Common myeloid progenitor, CD34-positive (primary cell): ENCODE results near the gene MVB12B.

ENCODE experiments used
- CTCF ChIA-PET: fragments of 350-600 bp; sonication (Branson Sonifier 250); formaldehyde crosslinking; loops from one replicate; lab custom pipeline; 2021; ENCODE audit warnings: antibody characterized with exemption; lab: Charles Lee
- POLR2A ChIA-PET: fragments of 350-600 bp; sonication (Branson Sonifier 250); formaldehyde crosslinking; loops from one replicate; lab custom pipeline; 2021; ENCODE audit warnings: antibody characterized with exemption; lab: Charles Lee
- DNase-seq, 3 donors: peaks; one replicate each; pipeline versions ENCODE4 v3.0.0 to v3.0.0-alpha.2; 2013
- H3K27ac ChIP-seq, 2 experiments: 1 replicate in 1 of 2; 2 replicates in 1 of 2; pipeline ENCODE4 v1.7.0; 2013; ENCODE audit warnings: inconsistent platforms in 2 of 2, low read length in 2 of 2, mild to moderate bottlenecking in 2 of 2, low read depth in 1 of 2, moderate library complexity in 1 of 2; ENCODE audit not compliant: severe bottlenecking in 2 of 2, insufficient read depth in 1 of 2, poor library complexity in 1 of 2
- H3K27me3 ChIP-seq, 5 experiments: replicated peaks in 2 of 5; 1 replicate in 3 of 5; 2 replicates in 2 of 5; pipeline versions ENCODE4 v1.6.1 to v1.7.0; 2013; ENCODE audit warnings: low read length in 4 of 5, mild to moderate bottlenecking in 2 of 5, moderate library complexity in 2 of 5, inconsistent platforms in 1 of 5; ENCODE audit not compliant: insufficient read depth in 5 of 5, control insufficient read depth in 4 of 5
- H3K36me3 ChIP-seq, 4 experiments: 1 replicate in 2 of 4; 2 replicates in 2 of 4; pipeline versions ENCODE4 v1.6.1 to v1.7.0; 2013; ENCODE audit warnings: low read length in 3 of 4, control low read depth in 1 of 4, mild to moderate bottlenecking in 1 of 4; ENCODE audit not compliant: control insufficient read depth in 4 of 4, insufficient read depth in 4 of 4
- H3K4me1 ChIP-seq, 4 experiments: 1 replicate in 3 of 4; 2 replicates in 1 of 4; pipeline versions ENCODE4 v1.6.1 to v1.7.1; 2013; ENCODE audit warnings: low read length in 3 of 4, mild to moderate bottlenecking in 3 of 4, control low read depth in 1 of 4, inconsistent platforms in 1 of 4, moderate library complexity in 1 of 4; ENCODE audit not compliant: control insufficient read depth in 4 of 4, insufficient read depth in 4 of 4; ENCODE audit errors: control extremely low read depth in 1 of 4
- H3K4me3 ChIP-seq, 7 experiments: 1 replicate in 4 of 7; 2 replicates in 3 of 7; pipeline versions ENCODE4 v1.5.1 to v1.7.0; 2013; ENCODE audit warnings: mild to moderate bottlenecking in 7 of 7, low read length in 6 of 7, moderate library complexity in 6 of 7, inconsistent platforms in 2 of 7, low read depth in 2 of 7, control low read depth in 1 of 7; ENCODE audit not compliant: insufficient read depth in 4 of 7, control insufficient read depth in 1 of 7; ENCODE audit errors: extremely low read depth in 1 of 7
- H3K9me3 ChIP-seq, 5 experiments: 1 replicate in 4 of 5; 2 replicates in 1 of 5; pipeline versions ENCODE4 v1.6.1 to v1.7.1; 2013; ENCODE audit warnings: low read length in 4 of 5, mild to moderate bottlenecking in 2 of 5, inconsistent platforms in 1 of 5, low read depth in 1 of 5, moderate library complexity in 1 of 5; ENCODE audit not compliant: control insufficient read depth in 4 of 5, insufficient read depth in 2 of 5; ENCODE audit errors: control extremely low read depth in 1 of 5
- WGBS: methylation state at CpG from one replicate; pipeline ENCODE4 v1.1.5; 2013; ENCODE audit not compliant: insufficient coverage; 5-methylcytosine and 5-hydroxymethylcytosine counted together

The MVB12B gene

GRCh38 chr9:126320158-126320922 lies 6.3 kb upstream of the MVB12B start:
- DNase-seq: peak in 2 of 3 donors; percentile 29
- POLR2A ChIA-PET: no interaction called here
- H3K36me3 ChIP-seq: no peaks in the 10 kb centered on the region

DNA sequence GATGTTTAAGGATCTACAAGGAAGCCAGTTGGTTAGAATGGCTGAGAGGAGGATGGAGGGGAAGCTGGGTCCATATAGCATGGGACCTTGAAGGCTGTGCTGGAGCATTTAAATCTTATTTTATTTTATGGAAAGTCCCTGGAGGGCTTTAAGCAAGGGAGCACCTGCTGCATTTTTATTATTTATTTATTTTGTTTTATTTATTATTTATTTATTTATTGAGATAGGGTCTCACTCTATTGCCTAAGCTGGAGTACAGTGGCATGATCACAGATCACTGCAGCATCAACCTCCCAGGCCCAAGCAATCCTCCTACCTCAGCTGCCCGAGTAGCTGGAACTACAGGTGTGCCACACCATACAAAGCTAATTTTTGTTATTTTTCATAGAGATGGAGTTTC lies 4.9 kb upstream of the MVB12B start:
- H3K27me3 ChIP-seq: no peaks in the 10 kb centered on the region
- DNase-seq: no peak
- ChIA-PET POLR2A (no interaction called here), CTCF (interaction anchor here (1.0 to 11.1 kb wide), 8 partner anchors 10 to 170 kb away, joined by 3 to 230 read pairs (median 4); no protein-coding TSS in a partner anchor)
- WGBS: no CpG with 5 or more reads among the region's 1 CpG
- no peak overlapping the region for H3K4me3 ChIP-seq
- no peak overlapping the region for H3K27ac ChIP-seq
- no peaks in the 10 kb centered on the region for H3K36me3 ChIP-seq
- H3K4me1 ChIP-seq: peaks cover 0 to 6% (median 5%) of the 10 kb centered on the region in 4 experiments
- H3K9me3 ChIP-seq: peaks cover 0 to 8% (median 3%) of the 10 kb centered on the region in 5 experiments

More at GRCh38 chr9:126320158-126320922, 6.3 kb upstream of the MVB12B start:
- Histone ChIP-seq H3K9me3 (peaks cover 0 to 8% (median 3%) of the 10 kb centered on the region in 5 experiments), H3K27me3 (no peaks in the 10 kb centered on the region), H3K4me3 (no peak overlapping the region), H3K27ac (no peak overlapping the region), H3K4me1 (peaks cover 0 to 4% (median 0%) of the 10 kb centered on the region in 4 experiments)
- CTCF ChIA-PET: interaction anchor here (0.9 to 11.1 kb wide), 4 partner anchors 12 to 171 kb away, joined by 3 to 230 read pairs (median 27); no protein-coding TSS in a partner anchor
- no CpG with 5 or more reads among the region's 4 CpGs for WGBS

DNA sequence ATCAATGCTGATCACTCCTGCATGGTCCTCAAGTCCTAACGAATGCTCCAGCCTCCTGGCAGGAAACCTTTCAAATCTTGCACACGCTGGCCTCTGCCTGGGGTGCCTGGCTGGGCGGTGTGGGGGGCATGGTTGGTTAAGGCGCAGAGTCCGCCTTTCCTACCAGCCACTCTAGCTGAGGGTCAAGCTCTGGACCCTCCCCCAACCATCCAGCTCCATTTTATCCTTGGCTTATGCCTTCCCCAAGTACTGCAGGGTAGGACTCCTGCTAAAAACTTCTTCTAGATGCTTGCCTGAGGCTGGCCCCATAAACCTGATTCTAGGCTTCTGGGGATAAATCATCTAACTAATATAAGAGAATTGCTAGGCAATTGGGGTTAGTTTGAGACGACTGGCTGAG lies 808 bp upstream of the MVB12B start:
- ChIA-PET POLR2A (interaction anchor here (0.6 kb wide), 1 partner anchor 1083 kb away, joined by 3 read pairs; no protein-coding TSS in a partner anchor), CTCF (interaction anchor here (0.8 to 1.9 kb wide), 9 partner anchors 8 to 167 kb away, joined by 3 to 14 read pairs (median 3); no protein-coding TSS in a partner anchor)
- DNase-seq: no peak
- 95% methylated on average over 5 of the region's 6 CpGs for WGBS
- peaks cover 0 to 8% (median 3%) of the 10 kb centered on the region in 5 experiments for H3K9me3 ChIP-seq
- H3K36me3 ChIP-seq: peaks cover 0 to 2% (median 0%) of the 10 kb centered on the region in 4 experiments
- H3K27me3 ChIP-seq: no peaks in the 10 kb centered on the region
- H3K27ac ChIP-seq: peak overlapping the region in 1 of 2 experiments; percentile 64
- peak overlapping the region in 4 of 7 experiments; percentile 64 to 76 (median 68) for H3K4me3 ChIP-seq
- peaks cover 0 to 14% (median 13%) of the 10 kb centered on the region in 4 experiments for H3K4me1 ChIP-seq

DNA sequence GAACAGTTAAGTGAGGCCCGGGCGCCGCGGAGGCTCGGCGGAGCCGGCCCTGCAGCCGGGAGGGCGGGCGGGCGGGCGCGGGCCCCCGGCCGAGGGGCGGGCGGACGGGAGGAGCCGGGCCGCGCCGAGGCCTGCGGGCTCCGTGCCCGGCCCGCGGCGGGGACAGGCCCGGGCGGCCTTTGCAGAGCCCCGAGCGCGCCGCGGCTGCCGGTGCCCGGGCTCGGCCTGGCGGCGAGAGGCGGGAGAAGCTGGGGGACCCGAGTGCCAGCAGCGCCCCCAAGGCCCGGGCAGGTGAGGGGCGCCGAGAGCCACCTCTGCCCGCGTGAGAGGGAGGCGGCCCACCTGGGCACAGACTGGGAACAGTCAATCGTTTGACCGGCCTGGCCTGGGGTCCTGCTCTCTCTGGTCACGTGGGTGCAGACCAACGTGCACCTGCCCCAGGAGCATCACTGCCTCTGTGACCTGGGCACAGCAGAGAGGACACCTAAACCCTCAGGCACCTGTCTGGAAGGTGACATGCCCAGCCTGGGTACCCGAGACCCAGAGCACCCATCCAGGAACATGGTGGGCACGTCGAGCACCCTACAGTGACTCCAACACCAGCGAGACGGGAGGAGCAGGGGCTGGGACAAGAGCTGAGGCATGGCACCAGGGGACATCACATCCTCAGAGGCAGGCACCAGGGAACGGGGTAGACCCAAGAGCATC lies 531 bp downstream of the MVB12B start:
- peak overlapping the region; percentile 24 to 79 (median 62) for H3K4me3 ChIP-seq
- H3K27ac ChIP-seq: no peak overlapping the region
- POLR2A ChIA-PET: no interaction called here
- peaks cover 0 to 21% (median 15%) of the 10 kb centered on the region in 4 experiments for H3K4me1 ChIP-seq
- WGBS: 5% methylated on average over 54 of the region's 59 CpGs
- CTCF ChIA-PET: interaction anchor here (1.1 to 2.4 kb wide), 8 partner anchors 9 to 172 kb away, joined by 3 to 14 read pairs (median 6); no protein-coding TSS in a partner anchor
- H3K9me3 ChIP-seq: peaks cover 0 to 8% (median 3%) of the 10 kb centered on the region in 5 experiments
- DNase-seq: peak; percentile 16 to 30 (median 23)
- H3K36me3 ChIP-seq: peaks cover 0 to 2% (median 0%) of the 10 kb centered on the region in 4 experiments
- H3K27me3 ChIP-seq: no peaks in the 10 kb centered on the region

DNA sequence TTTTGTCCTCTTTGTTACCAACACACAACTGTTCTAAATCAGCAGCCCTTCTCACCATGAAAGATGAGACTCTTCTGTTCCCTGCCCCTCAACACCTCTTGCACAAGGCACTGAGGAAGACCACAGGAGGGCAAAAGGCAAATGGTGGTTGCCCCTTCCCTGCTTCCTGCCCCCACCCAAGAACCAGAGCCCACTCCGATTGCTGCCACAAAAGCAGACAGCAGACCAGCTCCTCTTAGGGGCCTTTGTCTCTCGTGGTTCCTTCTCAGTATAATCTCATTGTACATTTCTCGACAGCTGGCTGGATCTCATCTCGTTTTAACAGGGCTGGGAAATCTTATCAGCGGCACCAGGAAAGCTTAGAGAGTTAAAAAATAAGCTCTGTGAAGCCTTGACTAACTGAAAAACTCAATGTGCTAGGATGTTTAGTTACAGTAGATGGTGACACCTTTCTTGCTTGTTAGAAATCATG lies 1.1 kb downstream of the MVB12B start:
- H3K4me1 ChIP-seq: peaks cover 0 to 25% (median 15%) of the 10 kb centered on the region in 4 experiments
- H3K9me3 ChIP-seq: peaks cover 0 to 8% (median 3%) of the 10 kb centered on the region in 5 experiments
- CTCF ChIA-PET: interaction anchor here (1.1 to 2.4 kb wide), 7 partner anchors 9 to 171 kb away, joined by 3 to 12 read pairs (median 6); no protein-coding TSS in a partner anchor
- peak in 2 of 3 donors; percentile 22 to 40 for DNase-seq
- POLR2A ChIA-PET: no interaction called here
- H3K4me3 ChIP-seq: peak overlapping the region in 3 of 7 experiments; percentile 65 to 79 (median 67)
- H3K36me3 ChIP-seq: peaks cover 0 to 2% (median 0%) of the 10 kb centered on the region in 4 experiments
- H3K27ac ChIP-seq: no peak overlapping the region
- no peaks in the 10 kb centered on the region for H3K27me3 ChIP-seq
- WGBS: 46% methylated on average over 5 of the region's 5 CpGs

GRCh38 chr9:126328407-126328806 lies 1.8 kb downstream of the MVB12B start:
- WGBS: 84% methylated on average over 3 of the region's 3 CpGs
- Histone ChIP-seq H3K36me3 (peaks cover 0 to 2% (median 0%) of the 10 kb centered on the region in 4 experiments), H3K9me3 (peaks cover 0 to 8% (median 3%) of the 10 kb centered on the region in 5 experiments), H3K4me3 (no peak overlapping the region), H3K27ac (no peak overlapping the region), H3K27me3 (no peaks in the 10 kb centered on the region), H3K4me1 (peaks cover 0 to 25% (median 15%) of the 10 kb centered on the region in 4 experiments)
- no peak for DNase-seq
- CTCF ChIA-PET: interaction anchor here (0.6 to 2.4 kb wide), 9 partner anchors 12 to 1132 kb away, joined by 3 to 12 read pairs (median 5); no protein-coding TSS in a partner anchor
- POLR2A ChIA-PET: interaction anchor here (0.6 kb wide), 1 partner anchor 600 kb away, joined by 3 read pairs; no protein-coding TSS in a partner anchor
